SK-N-SH treated with all-trans-retinoic acid at 6 μM for 48 hours (cell line): ENCODE results near the gene WNT6.

Source experiments
- PPARA ChIP-seq: fragments of 250-450 bp; sonication (Bioruptor Pico); IDR thresholded peaks from 2 replicates; pipeline ENCODE4 v1.5.0; 2020; ENCODE audit warnings: mild to moderate bottlenecking, borderline replicate concordance
- TOX ChIP-seq: fragments of 250-450 bp; sonication (Bioruptor Pico); IDR thresholded peaks from 2 replicates; pipeline ENCODE4 v1.8.0; 2021; ENCODE audit warnings: mild to moderate bottlenecking, moderate library complexity, borderline replicate concordance
- ZFP3 ChIP-seq: fragments of 250-450 bp; sonication (Bioruptor Pico); IDR thresholded peaks from 2 replicates; pipeline ENCODE4 v1.5.0; 2020; ENCODE audit warnings: mild to moderate bottlenecking, moderate library complexity
- TF ChIP-seq, protein P1 (sequence below): fragments of 250-450 bp; sonication (Bioruptor Pico); IDR thresholded peaks from 2 replicates; pipeline ENCODE4 v1.8.0; 2020; ENCODE audit warnings: mild to moderate bottlenecking, moderate library complexity, borderline replicate concordance

DNA sequence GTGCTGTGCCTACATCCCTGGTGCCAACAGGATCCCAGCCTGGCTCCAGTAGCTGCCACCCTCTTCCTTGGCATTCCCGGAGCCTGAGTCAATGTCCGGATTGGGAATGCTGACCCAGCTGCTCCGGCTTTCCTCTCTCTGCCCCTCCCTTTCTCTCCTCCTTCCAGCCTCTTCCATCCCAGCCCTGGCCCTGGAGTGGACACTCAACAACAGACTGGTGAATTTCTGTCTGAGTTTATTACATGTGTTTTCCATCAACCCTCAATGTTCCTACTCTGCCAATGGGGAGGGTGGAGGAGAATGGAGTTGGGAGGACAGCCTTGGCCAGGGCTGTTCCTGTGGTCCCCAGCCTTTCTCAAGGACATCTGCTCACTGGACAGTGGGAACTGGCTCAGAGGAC is 27.1 kb upstream of the WNT6 start:
- TF ChIP-seq PPARA (CRISPR knock-in tag) (no peak), TOX (CRISPR knock-in tag) (no peak), ZFP3 (CRISPR knock-in tag) (no peak)
- TF ChIP-seq, protein P1, sequence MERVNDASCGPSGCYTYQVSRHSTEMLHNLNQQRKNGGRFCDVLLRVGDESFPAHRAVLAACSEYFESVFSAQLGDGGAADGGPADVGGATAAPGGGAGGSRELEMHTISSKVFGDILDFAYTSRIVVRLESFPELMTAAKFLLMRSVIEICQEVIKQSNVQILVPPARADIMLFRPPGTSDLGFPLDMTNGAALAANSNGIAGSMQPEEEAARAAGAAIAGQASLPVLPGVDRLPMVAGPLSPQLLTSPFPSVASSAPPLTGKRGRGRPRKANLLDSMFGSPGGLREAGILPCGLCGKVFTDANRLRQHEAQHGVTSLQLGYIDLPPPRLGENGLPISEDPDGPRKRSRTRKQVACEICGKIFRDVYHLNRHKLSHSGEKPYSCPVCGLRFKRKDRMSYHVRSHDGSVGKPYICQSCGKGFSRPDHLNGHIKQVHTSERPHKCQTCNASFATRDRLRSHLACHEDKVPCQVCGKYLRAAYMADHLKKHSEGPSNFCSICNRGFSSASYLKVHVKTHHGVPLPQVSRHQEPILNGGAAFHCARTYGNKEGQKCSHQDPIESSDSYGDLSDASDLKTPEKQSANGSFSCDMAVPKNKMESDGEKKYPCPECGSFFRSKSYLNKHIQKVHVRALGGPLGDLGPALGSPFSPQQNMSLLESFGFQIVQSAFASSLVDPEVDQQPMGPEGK (CRISPR knock-in tag) = no peak
